Spinal cord (tissue), 10 donors: ENCODE results near the gene BSN. TPM values are rescaled to one million over a fixed set of nuclear protein-coding genes. Genes with fewer than 3 reads are reported as not detected.
"Not testable (repeated sequence)": the region's sequence is repeated elsewhere in the genome, so short reads cannot be mapped to it uniquely, and the experiment has no call there.

Source experiments
- DNase-seq, 6 donors: peaks; one replicate each; pipeline versions ENCODE4 v3.0.0 to v3.0.0-alpha.2; 2013 to 2015; ENCODE audit warnings: low spot score in 6 of 6, low read depth in 4 of 6
- H3K27ac ChIP-seq: one replicate; pipeline ENCODE4 v1.5.1; 2013; ENCODE audit warnings: low read depth, low read length, control low read depth
- H3K27me3 ChIP-seq: one replicate; pipeline ENCODE4 v1.6.1; 2013; ENCODE audit warnings: low read length; ENCODE audit not compliant: control insufficient read depth, insufficient read depth
- H3K36me3 ChIP-seq: one replicate; pipeline ENCODE4 v1.6.1; 2013; ENCODE audit warnings: low read length; ENCODE audit not compliant: control insufficient read depth, insufficient read depth
- H3K4me1 ChIP-seq: one replicate; pipeline ENCODE4 v1.6.1; 2013; ENCODE audit warnings: low read length; ENCODE audit not compliant: control insufficient read depth, insufficient read depth
- H3K4me3 ChIP-seq: one replicate; pipeline ENCODE4 v1.5.1; 2013; ENCODE audit warnings: low read depth, low read length, control low read depth
- H3K9me3 ChIP-seq: one replicate; pipeline ENCODE4 v1.6.1; 2013; ENCODE audit warnings: low read length; ENCODE audit not compliant: control insufficient read depth, insufficient read depth
- WGBS: methylation state at CpG from one replicate; pipeline ENCODE4 v1.1.5; 2013; ENCODE audit warnings: missing lambda C conversion rate; ENCODE audit not compliant: insufficient coverage; 5-methylcytosine and 5-hydroxymethylcytosine counted together
- polyA plus RNA-seq, 2 donors: library from polyadenylated mRNA; unstranded; fragments of 120-200 nt; gene quantifications; one replicate each; pipeline ENCODE4 v1.2.1, GENCODE V29; 2013; ENCODE audit not compliant: insufficient read length in 2 of 2
- total RNA-seq, 2 donors: library from RNA; depleted of rRNA in 1 of 2; stranded (reverse); fragments of 120-200 nt in 1 of 2; fragments of >200 nt in 1 of 2; gene quantifications; one replicate each; pipeline versions ENCODE4 v1.2.3 to v1.2.4, GENCODE V29; 2013 to 2014
- donor health status: healthy.

Gene BSN
- total and polyA plus RNA-seq, 4 donors = 6.9 to 19.4 (median 16.1) TPM

DNA sequence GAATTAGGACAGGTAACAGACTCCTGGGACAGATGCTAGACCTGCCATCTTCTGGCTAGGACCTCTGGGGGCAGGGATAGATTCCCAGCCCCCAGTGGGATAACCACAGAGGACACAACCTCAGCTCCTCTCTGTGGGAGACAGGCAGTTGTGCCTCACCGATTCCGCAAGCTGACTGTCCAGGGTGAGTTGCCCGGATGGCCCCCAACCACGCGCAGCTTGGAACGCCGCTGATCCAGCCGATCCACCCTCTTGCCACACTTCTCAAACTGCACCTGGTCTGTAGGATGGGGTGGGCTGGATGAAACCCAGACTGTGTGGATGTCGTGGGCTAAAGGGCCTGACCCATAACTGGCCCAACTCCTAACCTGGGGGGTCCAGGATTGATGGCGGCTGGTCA lies 130.8 kb downstream of the BSN start:
- H3K27me3 ChIP-seq, DNase-seq, H3K27ac ChIP-seq, H3K4me3 ChIP-seq, H3K9me3 ChIP-seq: not testable (repeated sequence)
- Histone ChIP-seq H3K36me3 (peaks cover 50% of the 10 kb centered on the region), H3K4me1 (peaks cover 36% of the 10 kb centered on the region)
- 92% methylated on average over 4 of the region's 10 CpGs for WGBS

DNA sequence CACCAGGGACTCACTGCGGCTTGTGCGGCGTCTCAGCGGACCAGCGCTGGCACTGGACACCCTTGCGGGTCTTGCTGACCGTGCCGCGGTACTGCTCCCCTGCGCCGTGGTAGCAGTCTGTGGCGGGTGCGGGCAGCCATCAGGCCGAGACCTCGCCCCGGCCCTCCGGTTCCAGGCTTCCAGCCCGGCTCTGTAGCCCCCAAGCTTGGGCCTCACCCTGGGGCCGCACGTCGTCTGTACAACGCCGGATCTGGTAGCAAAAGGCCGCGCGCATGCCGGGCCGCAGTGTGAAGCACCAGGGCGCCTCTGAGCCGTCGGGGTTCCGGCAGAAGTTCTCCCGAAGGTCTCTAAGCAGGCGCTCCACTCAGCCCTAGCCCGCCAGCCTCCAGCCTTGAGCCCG lies 131.6 kb downstream of the BSN start:
- not testable (repeated sequence) for DNase-seq, H3K4me3 ChIP-seq, H3K9me3 ChIP-seq, H3K27ac ChIP-seq, H3K27me3 ChIP-seq
- WGBS = 13% methylated on average over 30 of the region's 36 CpGs
- peaks cover 43% of the 10 kb centered on the region for H3K4me1 ChIP-seq
- H3K36me3 ChIP-seq = peaks cover 42% of the 10 kb centered on the region

GRCh38 chr3:49686346-49686745 lies 132.1 kb downstream of the BSN start:
- not testable (repeated sequence) for H3K9me3 ChIP-seq, H3K27me3 ChIP-seq, H3K27ac ChIP-seq
- Histone ChIP-seq H3K4me3 (peak overlapping the region; percentile 33), H3K36me3 (peaks cover 40% of the 10 kb centered on the region), H3K4me1 (peaks cover 48% of the 10 kb centered on the region)
- WGBS = 2% methylated on average over 16 of the region's 29 CpGs
- DNase-seq = peak in 1 of 6 donors; percentile 18

DNA sequence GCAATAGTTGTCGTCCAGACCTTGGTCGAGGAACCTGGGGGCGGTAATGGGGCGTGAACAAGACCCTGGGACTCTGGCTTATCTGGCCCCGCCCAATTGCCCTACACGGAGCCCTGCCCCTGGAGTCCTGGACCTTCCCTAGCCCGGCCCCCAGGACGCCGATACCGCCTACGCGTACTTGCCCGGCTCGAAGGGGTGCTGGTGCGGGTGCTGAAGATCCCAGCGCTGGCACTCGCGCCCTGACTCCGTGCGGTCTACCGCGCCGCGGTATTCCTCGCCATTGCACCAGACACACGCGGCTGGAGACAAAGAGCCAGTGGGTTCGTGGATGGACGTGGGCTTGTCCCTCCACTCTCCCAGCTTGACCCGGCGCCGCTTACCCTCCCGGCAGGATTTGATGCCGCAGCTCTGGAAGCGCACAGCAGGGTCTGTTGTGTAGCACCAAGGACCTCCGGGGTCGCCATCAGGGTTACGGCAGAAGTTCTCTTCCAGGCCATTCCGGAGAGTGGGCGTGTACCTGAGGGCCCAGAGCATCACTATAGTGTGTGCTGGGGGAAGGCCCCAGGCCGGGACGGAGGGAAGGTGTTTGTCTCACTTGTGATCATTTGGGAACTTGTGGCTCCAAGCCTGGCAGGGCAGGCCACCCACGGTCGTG lies 132.6 kb downstream of the BSN start:
- not testable (repeated sequence) for H3K27me3 ChIP-seq, H3K9me3 ChIP-seq, H3K27ac ChIP-seq
- DNase-seq = peak in 2 of 6 donors; percentile 54 to 77
- peaks cover 51% of the 10 kb centered on the region for H3K4me1 ChIP-seq
- peaks cover 35% of the 10 kb centered on the region for H3K36me3 ChIP-seq
- H3K4me3 ChIP-seq = peak overlapping the region; percentile 33
- WGBS = 7% methylated on average over 41 of the region's 44 CpGs

DNA sequence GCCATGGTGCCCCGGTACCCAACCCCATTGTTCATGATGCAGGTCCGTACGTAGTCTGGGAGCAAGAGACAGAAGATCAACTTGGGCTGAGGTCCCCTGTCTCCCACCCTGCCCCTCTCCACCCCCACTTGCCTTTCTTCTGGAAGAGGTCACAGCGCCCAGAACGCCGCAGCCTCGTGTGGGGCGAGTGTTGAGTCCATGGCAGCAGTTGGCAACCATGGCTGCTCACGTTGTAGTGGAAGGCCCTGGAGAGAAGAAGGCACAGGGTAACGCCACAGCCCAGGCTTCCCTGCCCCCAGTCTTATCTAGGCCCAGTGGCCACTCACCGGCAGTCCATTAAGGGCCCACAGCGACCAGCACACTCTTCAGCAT lies 133.1 kb downstream of the BSN start:
- H3K4me3 ChIP-seq, H3K27me3 ChIP-seq, H3K27ac ChIP-seq, H3K9me3 ChIP-seq, DNase-seq: not testable (repeated sequence)
- peaks cover 51% of the 10 kb centered on the region for H3K4me1 ChIP-seq
- peaks cover 30% of the 10 kb centered on the region for H3K36me3 ChIP-seq
- WGBS = 89% methylated on average over 9 of the region's 12 CpGs

GRCh38 chr3:49688338-49689045 lies 134.2 kb downstream of the BSN start:
- H3K27ac ChIP-seq = peak overlapping the region; percentile 75
- H3K9me3 ChIP-seq, H3K27me3 ChIP-seq, DNase-seq: not testable (repeated sequence)
- H3K36me3 ChIP-seq = peaks cover 19% of the 10 kb centered on the region
- H3K4me3 ChIP-seq = peak overlapping the region; percentile 95
- 87% methylated on average over 5 of the region's 7 CpGs for WGBS
- peaks cover 51% of the 10 kb centered on the region for H3K4me1 ChIP-seq

GRCh38 chr3:49689046-49689907 lies 135.0 kb downstream of the BSN start, which contains the start of the genes MST1 and RNF123:
TSS of gene MST1 (minus strand) at chr3:49689474. CDS start at chr3:49688691, 783 bp downstream.
TSS of gene RNF123 (plus strand) at chr3:49689557. CDS start at chr3:49691166, 1,609 bp downstream.
- H3K4me3 ChIP-seq = peak within 1 kb of the TSS; percentile 95
- H3K27ac ChIP-seq = peak within 1 kb of the TSS; percentile 75
- H3K36me3 ChIP-seq = peaks cover 12% of the 10 kb centered on the region
- H3K4me1 ChIP-seq = peaks cover 51% of the 10 kb centered on the region
- peak; percentile 86 to 98 (median 90) for DNase-seq
- no peaks in the 10 kb centered on the region for H3K27me3 ChIP-seq
- WGBS = 2% methylated on average over 63 of the region's 66 CpGs
- H3K9me3 ChIP-seq = no peaks in the 10 kb centered on the region

DNA sequence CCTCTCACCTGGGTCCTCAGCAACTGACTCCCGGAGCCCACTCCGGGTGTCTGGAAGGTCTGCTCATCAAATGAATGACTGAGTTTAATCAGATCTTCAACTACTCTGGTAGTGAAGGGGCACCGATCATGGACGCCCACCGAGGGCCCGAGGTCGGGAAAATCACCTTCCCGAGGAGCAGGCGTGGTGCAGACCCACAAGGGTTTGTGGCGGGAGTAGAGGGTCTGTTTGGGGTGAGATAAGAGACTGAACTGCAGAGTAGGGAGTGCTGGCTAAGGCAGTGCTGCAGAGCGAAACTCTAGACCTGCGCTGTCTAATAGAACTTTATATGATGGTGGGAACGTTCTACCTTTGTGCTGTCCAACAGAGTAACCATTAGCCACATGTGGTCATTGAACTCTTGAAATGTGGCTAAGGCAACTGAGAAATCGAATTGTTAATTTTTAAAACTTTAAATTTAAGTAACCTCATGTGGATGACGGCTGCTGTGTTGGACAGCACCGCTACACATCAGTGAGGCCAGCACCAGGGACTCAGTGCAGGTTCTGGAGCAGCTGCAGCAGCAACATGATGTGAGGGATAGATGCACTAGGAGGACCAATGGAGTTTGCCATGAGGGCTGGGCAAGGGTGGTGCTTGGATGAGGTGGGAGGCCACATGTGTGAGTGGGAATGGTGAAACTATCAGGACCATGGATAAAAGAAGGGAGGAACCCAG lies 135.8 kb downstream of the BSN start:
- not testable (repeated sequence) for H3K27ac ChIP-seq, H3K36me3 ChIP-seq, H3K9me3 ChIP-seq, H3K27me3 ChIP-seq, DNase-seq
- Histone ChIP-seq H3K4me3 (peak overlapping the region; percentile 95), H3K4me1 (peaks cover 51% of the 10 kb centered on the region)
- whole genome bisulfite sequencing = 6% methylated on average over 12 of the region's 16 CpGs

DNA sequence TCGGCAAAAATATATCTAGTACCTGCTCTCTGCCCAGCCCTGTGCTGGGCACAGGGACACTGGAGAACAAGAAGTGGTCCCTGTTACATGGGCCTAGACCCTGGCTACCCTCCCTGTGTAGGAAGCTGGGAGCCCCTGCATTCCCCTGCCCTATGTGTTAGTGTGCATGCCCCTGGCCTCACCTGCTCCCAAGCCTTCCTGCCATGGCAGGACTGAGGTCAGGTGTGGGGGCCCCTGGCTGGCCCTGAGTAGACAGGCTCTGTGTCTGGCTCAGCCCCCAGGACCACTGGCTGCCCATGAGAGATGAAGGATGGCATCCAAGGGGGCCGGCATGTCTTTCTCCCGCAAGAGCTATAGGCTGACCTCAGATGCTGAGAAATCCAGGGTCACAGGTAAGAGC lies 136.6 kb downstream of the BSN start:
- H3K9me3 ChIP-seq, H3K27ac ChIP-seq, H3K36me3 ChIP-seq, H3K27me3 ChIP-seq, H3K4me3 ChIP-seq, DNase-seq: not testable (repeated sequence)
- 93% methylated on average over 2 of the region's 3 CpGs for WGBS
- peaks cover 46% of the 10 kb centered on the region for H3K4me1 ChIP-seq
